ENCODE data around the gene CNOT4. TPM values are rescaled to one million over a fixed set of nuclear protein-coding genes. Genes with fewer than 3 reads are reported as not detected.

CNOT4 gene
- total and polyA plus RNA-seq, 2 donors (not counting 1 experiment from before 2014, with no cell fraction given) = 14.9 to 15.9 TPM

GRCh38 chr7:135552148-135552547 is 42.2 kb upstream of the CNOT4 start:
- no peak overlapping the region for H3K4me3 ChIP-seq (replicated peaks in 1 of 4; ENCODE audit: control extremely low read depth in 1 of 4, insufficient read depth in 1 of 4, low read depth in 3 of 4, low read length in 4 of 4)
- no peaks in the 10 kb centered on the region for H3K79me2 ChIP-seq (ENCODE audit: control insufficient read depth, insufficient read depth, low read length)
- TF ChIP-seq EZH2 (IDR thresholded peaks at IDR 0.05; ENCODE audit: low read length, missing control alignments) (no peak), CTCF (conservative IDR thresholded peaks at IDR 0.05 in 1 of 2, IDR thresholded peaks at IDR 0.05 in 1 of 2; ENCODE audit: low read depth in 1 of 2, low read length in 2 of 2) (no peak)
- no peaks in the 10 kb centered on the region for H4K20me1 ChIP-seq (ENCODE audit: control insufficient read depth, extremely low read depth, insufficient read depth, low read length)
- no peaks in the 10 kb centered on the region for H3K4me1 ChIP-seq (ENCODE audit: control insufficient read depth, extremely low read depth, insufficient read depth, low read length)
- DNase-seq (ENCODE audit: low read depth in 2 of 2) = no peak
- H3K27ac ChIP-seq (ENCODE audit: insufficient read depth, low read length) = no peak overlapping the region
- peaks cover 3% of the 10 kb centered on the region for H3K27me3 ChIP-seq (ENCODE audit: control insufficient read depth, insufficient read depth, low read length)
- no peak overlapping the region for H3K9ac ChIP-seq (ENCODE audit: insufficient read depth, low read length)
- H3K4me2 ChIP-seq (ENCODE audit: extremely low read depth, insufficient read depth, low read length) = no peak overlapping the region
- no peaks in the 10 kb centered on the region for H3K36me3 ChIP-seq (ENCODE audit: control insufficient read depth, insufficient read depth, low read length)
- no peak overlapping the region for H2AFZ ChIP-seq (ENCODE audit: low read length)
- H3K9me3 ChIP-seq (ENCODE audit: control insufficient read depth, insufficient read depth, low read depth, low read length) = no peaks in the 10 kb centered on the region

GRCh38 chr7:135550196-135550595 is 40.3 kb upstream of the CNOT4 start:
- Histone ChIP-seq H3K4me1 (ENCODE audit: control insufficient read depth, extremely low read depth, insufficient read depth, low read length) (no peaks in the 10 kb centered on the region), H3K79me2 (ENCODE audit: control insufficient read depth, insufficient read depth, low read length) (no peaks in the 10 kb centered on the region), H3K4me2 (ENCODE audit: extremely low read depth, insufficient read depth, low read length) (no peak overlapping the region), H3K9ac (ENCODE audit: insufficient read depth, low read length) (no peak overlapping the region), H3K4me3 (replicated peaks in 1 of 4; ENCODE audit: control extremely low read depth in 1 of 4, insufficient read depth in 1 of 4, low read depth in 3 of 4, low read length in 4 of 4) (no peak overlapping the region), H3K9me3 (ENCODE audit: control insufficient read depth, insufficient read depth, low read depth, low read length) (no peaks in the 10 kb centered on the region), H3K27me3 (ENCODE audit: control insufficient read depth, insufficient read depth, low read length) (peaks cover 3% of the 10 kb centered on the region), H3K36me3 (ENCODE audit: control insufficient read depth, insufficient read depth, low read length) (no peaks in the 10 kb centered on the region), H3K27ac (ENCODE audit: insufficient read depth, low read length) (no peak overlapping the region), H4K20me1 (ENCODE audit: control insufficient read depth, extremely low read depth, insufficient read depth, low read length) (no peaks in the 10 kb centered on the region), H2AFZ (ENCODE audit: low read length) (no peak overlapping the region)
- no peak for DNase-seq (ENCODE audit: low read depth in 2 of 2)
- TF ChIP-seq CTCF (conservative IDR thresholded peaks at IDR 0.05 in 1 of 2, IDR thresholded peaks at IDR 0.05 in 1 of 2; ENCODE audit: low read depth in 1 of 2, low read length in 2 of 2) = no peak
- TF ChIP-seq EZH2 (IDR thresholded peaks at IDR 0.05; ENCODE audit: low read length, missing control alignments) = no peak

- TF ChIP-seq CTCF (conservative IDR thresholded peaks at IDR 0.05 in 1 of 2, IDR thresholded peaks at IDR 0.05 in 1 of 2; ENCODE audit: low read depth in 1 of 2, low read length in 2 of 2) = no peak
- no peak for TF ChIP-seq EZH2 (IDR thresholded peaks at IDR 0.05; ENCODE audit: low read length, missing control alignments)
- Histone ChIP-seq H3K9me3 (ENCODE audit: control insufficient read depth, insufficient read depth, low read depth, low read length) (no peaks in the 10 kb centered on the region), H3K27me3 (ENCODE audit: control insufficient read depth, insufficient read depth, low read length) (peaks cover 4% of the 10 kb centered on the region), H2AFZ (ENCODE audit: low read length) (no peak overlapping the region), H3K4me3 (replicated peaks in 1 of 4; ENCODE audit: control extremely low read depth in 1 of 4, insufficient read depth in 1 of 4, low read depth in 3 of 4, low read length in 4 of 4) (no peak overlapping the region), H4K20me1 (ENCODE audit: control insufficient read depth, extremely low read depth, insufficient read depth, low read length) (no peaks in the 10 kb centered on the region), H3K9ac (ENCODE audit: insufficient read depth, low read length) (no peak overlapping the region), H3K79me2 (ENCODE audit: control insufficient read depth, insufficient read depth, low read length) (no peaks in the 10 kb centered on the region), H3K4me1 (ENCODE audit: control insufficient read depth, extremely low read depth, insufficient read depth, low read length) (no peaks in the 10 kb centered on the region), H3K27ac (ENCODE audit: insufficient read depth, low read length) (no peak overlapping the region), H3K36me3 (ENCODE audit: control insufficient read depth, insufficient read depth, low read length) (no peaks in the 10 kb centered on the region), H3K4me2 (ENCODE audit: extremely low read depth, insufficient read depth, low read length) (no peak overlapping the region)
- DNase-seq (ENCODE audit: low read depth in 2 of 2) = no peak
Observed at GRCh38 chr7:135541029-135541428, 31.1 kb upstream of the CNOT4 start.

Data from fibroblast of lung (primary cell).